Amniotic stem cell (primary cell): ENCODE results near the gene AKR7A3.

Experiments used
- DNase-seq: peaks from one replicate; lab custom pipeline; 2025; lab: John Stamatoyannopoulos, UW

Gene AKR7A3

GRCh38 chr1:19251305-19252196, 37.0 kb downstream of the AKR7A3 start, which contains the start of the genes EMC1 and MRTO4:
Gene EMC1 (minus strand): TSS chr1:19251524. CDS start chr1:19251509, 15 bp downstream.
Gene MRTO4 (plus strand): TSS chr1:19251805. CDS start chr1:19251836, 31 bp downstream.
- peak; percentile 66 for DNase-seq

- DNase-seq = no peak
Observed at GRCh38 chr1:19250629-19251304, 37.8 kb downstream of the AKR7A3 start.

- peak; percentile 5 for DNase-seq
Observed at GRCh38 chr1:19240673-19241538, 47.7 kb downstream of the AKR7A3 start.

GRCh38 chr1:19239876-19240275, 48.7 kb downstream of the AKR7A3 start:
- DNase-seq = no peak

- DNase-seq = no peak
Observed at GRCh38 chr1:19234224-19234623, 54.3 kb downstream of the AKR7A3 start.
